Erythroblast (primary cell): ENCODE results near the gene SMIM38.

Experiments
- DNase-seq, 2 experiments: peaks; one replicate each; lab custom pipeline; 2025; lab: John Stamatoyannopoulos, UW
- GATA1 ChIP-seq: IDR thresholded peaks from 2 replicates; pipeline ENCODE4 v1.6.1; 2011; ENCODE audit warnings: low read depth, mild to moderate bottlenecking, control low read depth, low read length, moderate library complexity
- POLR2A ChIP-seq: IDR thresholded peaks from 2 replicates; pipeline ENCODE4 v1.6.1; 2011; ENCODE audit warnings: mild to moderate bottlenecking, low read length

SMIM38 gene

DNA sequence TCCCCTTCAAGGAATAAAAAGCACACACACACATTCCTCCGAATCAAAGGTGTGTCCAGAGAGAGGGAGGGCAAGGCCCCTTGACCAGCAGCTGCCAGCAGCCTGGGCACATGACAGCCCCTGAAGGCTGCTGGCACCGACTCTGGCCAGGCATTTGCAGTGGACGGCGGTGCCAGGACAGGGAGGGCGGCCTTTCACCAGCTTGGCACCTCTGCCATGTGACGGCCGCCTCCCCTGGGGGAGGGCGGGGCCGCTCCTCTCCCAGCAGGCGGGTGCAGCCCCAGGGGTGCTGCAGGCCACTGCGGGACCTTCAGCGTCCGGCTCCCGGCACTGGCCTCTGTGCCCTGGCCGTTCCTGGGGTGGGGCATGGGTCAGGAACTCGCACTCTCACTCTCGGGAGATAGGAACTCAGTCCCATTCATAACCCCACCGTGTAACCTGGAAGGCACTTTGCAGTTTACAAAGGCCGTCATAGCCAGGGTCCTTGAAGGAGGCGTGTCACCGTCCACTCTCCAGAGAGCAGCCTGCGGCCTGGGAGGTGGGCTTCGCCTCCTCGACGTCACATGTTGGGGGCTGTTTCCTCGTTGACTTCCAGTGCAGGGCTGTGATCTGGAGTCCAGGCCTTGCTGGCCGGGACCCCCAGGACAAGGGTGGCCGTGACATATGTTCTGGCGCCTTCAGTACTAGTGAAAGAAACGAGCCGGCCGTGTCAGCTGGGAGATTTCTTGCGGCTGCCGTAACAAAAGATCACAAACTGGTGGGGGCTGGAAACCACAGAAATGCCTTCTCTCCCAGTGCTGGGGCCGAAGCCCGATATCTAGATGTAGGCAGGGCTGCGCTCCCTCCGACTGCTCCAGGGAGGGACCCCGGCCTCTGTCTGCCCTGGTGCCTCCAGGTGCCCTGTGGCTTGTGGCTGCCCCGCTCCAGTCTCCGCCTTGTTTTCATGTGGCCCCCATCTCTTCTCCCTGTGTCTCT is 39.9 kb upstream of the SMIM38 start:
- no peak for DNase-seq
- no peak for TF ChIP-seq GATA1
- no peak for TF ChIP-seq POLR2A

- no peak for DNase-seq
- TF ChIP-seq POLR2A, result no peak
- TF ChIP-seq GATA1, result no peak
Measured at GRCh38 chr11:69116671-69117070, 39.1 kb upstream of the SMIM38 start.

GRCh38 chr11:69119190-69119589 is 36.5 kb upstream of the SMIM38 start:
- DNase-seq, result no peak
- no peak for TF ChIP-seq GATA1
- no peak for TF ChIP-seq POLR2A

DNA sequence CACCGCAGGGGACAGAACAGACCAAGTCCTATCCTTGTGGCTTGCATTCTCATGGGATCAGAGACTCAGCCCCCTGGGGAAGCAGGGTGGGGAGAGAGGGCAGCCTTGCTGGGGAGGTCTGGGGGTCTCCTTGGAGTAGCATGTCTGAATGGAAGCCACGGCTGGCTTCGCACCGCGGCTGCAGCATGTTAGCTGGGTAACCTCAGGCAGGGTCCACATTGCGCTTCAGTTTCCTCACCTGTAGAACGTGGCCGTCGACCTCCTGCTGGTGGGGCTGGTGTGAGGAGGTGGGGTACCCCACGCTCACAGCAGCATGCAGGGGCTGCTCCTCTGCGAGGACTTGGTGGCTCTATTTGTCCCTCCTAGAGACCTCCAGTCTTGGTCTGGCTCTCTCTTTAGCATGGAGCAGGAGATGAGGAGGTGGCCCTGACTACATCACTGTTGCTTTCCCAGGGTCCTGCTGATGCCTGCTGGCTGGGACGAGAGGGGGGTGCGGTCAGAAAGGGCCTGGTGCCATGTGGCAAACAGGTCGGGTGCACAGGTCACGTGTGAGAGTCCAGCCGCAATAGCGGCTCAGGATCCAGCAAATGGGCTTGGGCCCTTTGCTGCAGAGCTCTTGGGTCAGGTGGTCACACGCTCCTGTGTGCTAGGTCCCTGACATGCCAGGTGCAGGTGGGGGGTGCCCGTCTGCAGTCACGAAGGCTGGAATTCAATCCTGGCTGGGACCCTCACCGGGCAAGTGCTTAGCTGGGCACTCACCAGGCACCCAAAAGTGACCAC is 35.4 kb upstream of the SMIM38 start:
- TF ChIP-seq GATA1 (no peak), POLR2A (no peak)
- DNase-seq, result no peak

- TF ChIP-seq GATA1, result no peak
- TF ChIP-seq POLR2A, result no peak
- no peak for DNase-seq
Measured at GRCh38 chr11:69121021-69121420, 34.7 kb upstream of the SMIM38 start.

GRCh38 chr11:69121621-69122325 is 34.0 kb upstream of the SMIM38 start:
- TF ChIP-seq POLR2A, result no peak
- TF ChIP-seq GATA1, result no peak
- DNase-seq, result no peak

DNA sequence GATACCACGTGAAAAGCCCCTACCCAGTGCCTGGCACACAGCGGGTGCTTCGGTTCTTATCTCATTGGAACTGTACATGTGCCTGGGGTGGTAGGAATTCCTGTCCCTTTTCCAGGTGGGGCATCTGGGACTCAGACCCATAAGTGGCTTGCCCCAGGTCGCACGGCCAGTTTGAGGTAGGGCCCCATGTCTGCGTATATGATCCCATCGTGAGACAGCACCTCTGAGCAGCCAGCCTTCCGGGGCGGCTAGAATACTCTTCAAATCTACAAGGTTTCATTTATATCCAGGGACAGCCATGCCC is 33.5 kb upstream of the SMIM38 start:
- no peak for DNase-seq
- TF ChIP-seq POLR2A, result no peak
- TF ChIP-seq GATA1, result no peak

- TF ChIP-seq POLR2A, result no peak
- TF ChIP-seq GATA1, result no peak
- DNase-seq, result peak in 1 of 2 experiments; percentile 14
Measured at GRCh38 chr11:69122630-69123431, 32.9 kb upstream of the SMIM38 start.

DNA sequence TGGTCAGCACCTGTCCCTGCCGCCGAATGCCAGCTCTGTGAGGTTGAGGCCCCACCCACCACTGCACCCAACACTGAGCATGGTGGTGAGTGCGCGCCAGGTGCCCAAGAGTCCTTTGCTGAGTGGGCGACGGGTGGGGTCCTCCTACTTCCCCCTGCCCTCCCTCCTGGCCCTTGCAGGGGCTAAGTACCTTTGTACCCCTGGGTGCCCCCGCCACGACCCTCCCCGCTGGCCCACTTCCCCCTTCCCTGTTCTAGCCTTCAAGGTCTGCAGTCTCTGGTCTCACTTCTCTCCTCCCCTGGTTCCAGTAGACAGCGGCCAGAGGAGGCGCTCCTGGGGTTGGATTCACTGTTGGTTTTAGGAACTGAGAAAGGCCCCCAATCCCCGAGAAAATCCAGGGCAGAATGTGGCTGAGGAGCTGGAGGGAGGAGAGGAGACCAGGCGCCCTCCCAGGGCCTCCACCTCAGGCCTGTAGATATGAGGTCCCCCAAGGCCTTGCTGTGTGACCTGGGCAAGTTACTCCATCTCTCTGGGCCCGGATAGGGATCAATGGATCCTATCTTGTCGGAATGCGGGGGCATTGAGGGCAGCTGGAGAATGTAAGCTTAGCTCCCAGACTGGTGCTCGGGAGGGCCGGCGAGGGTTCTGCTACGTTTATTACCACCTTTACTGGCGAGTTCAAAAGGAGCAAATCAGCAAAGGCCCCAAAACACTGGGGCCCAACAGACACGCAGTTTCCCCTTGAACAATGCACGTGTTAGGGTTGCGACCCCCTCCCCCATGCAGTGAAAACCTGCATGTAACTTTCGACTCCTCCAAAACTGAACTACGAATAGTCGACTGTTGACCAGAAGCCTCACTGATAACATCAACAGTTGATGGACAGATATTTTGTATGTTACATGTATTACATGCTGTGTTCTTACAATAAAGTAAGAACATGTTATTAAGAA is 31.9 kb upstream of the SMIM38 start:
- DNase-seq, result no peak
- TF ChIP-seq POLR2A (no peak), GATA1 (no peak)

GRCh38 chr11:69125861-69126260 is 29.9 kb upstream of the SMIM38 start:
- TF ChIP-seq POLR2A (no peak), GATA1 (no peak)
- DNase-seq, result no peak

DNA sequence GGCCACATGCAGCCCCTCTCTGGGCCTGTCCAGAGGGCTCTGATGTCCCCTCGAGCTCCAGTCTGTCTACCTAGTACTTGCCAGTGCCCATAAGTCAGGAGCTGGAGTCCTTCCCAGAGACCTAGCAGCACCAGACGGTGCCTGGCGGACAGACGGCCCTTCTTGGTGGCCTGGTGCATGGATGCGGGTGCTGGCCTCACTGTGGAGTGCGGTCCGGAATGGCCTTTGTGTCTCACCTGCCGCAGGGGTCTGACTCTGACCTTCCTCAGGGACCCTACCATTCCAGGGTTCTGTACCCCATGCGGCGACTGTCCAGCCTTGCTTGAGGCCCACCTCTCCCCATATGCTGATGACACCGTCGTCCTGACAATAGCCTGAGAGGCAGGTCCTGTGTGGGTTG is 29.4 kb upstream of the SMIM38 start:
- TF ChIP-seq POLR2A (no peak), GATA1 (no peak)
- DNase-seq, result no peak

- no peak for TF ChIP-seq POLR2A
- TF ChIP-seq GATA1, result no peak
- no peak for DNase-seq
Measured at GRCh38 chr11:69127081-69127850, 28.5 kb upstream of the SMIM38 start.
